Erythroblast (primary cell): ENCODE measurements around the gene ZFR.

Experiments
- GATA1 ChIP-seq: IDR thresholded peaks from 2 replicates; pipeline ENCODE4 v1.6.1; 2011; ENCODE audit warnings: low read depth, mild to moderate bottlenecking, control low read depth, low read length, moderate library complexity
- POLR2A ChIP-seq: IDR thresholded peaks from 2 replicates; pipeline ENCODE4 v1.6.1; 2011; ENCODE audit warnings: mild to moderate bottlenecking, low read length

DNA sequence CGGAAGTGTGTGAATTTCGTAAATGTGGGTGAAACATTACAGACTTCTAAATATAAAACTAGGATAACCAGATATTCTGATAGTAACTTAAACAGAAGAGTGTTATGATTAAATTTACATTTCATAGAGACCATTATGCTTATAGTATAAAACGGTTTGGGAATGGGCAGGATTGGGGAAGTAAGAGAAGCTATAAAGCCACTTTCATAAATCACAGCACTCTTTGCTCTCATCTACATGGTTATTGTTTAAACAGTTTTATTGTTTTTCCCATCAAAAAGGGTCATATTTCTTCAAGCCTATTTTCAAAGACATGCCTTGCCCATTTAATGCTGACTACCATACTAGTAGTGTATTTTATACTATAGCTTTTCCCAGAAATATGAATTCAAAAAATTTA lies 9.2 kb downstream of the ZFR start:
- TF ChIP-seq POLR2A, result no peak
- no peak for TF ChIP-seq GATA1
